Activated B cell treated with CpG ODN at 0.5 μM for 24 hours (primary cell): ENCODE measurements around the gene TSPAN8. TPM values are rescaled to one million over a fixed set of nuclear protein-coding genes. Genes with fewer than 3 reads are reported as not detected.

Source experiments
- ATAC-seq: fragments of 200-7000 bp; cut with Tn5 transposase; one replicate; pipeline ENCODE4 v1.10.0; 2021; ENCODE audit warnings: low read depth, mild to moderate bottlenecking, moderate library complexity
- CTCF ChIA-PET: fragments of 350-600 bp; sonication (Branson Sonifier 250); formaldehyde crosslinking; loops from one replicate; lab custom pipeline; 2021; ENCODE audit warnings: antibody characterized with exemption; lab: Charles Lee
- POLR2A ChIA-PET: fragments of 350-600 bp; sonication (Branson Sonifier 250); formaldehyde crosslinking; loops from one replicate; lab custom pipeline; 2021; ENCODE audit warnings: antibody characterized with exemption; lab: Charles Lee
- DNase-seq: peaks from one replicate; pipeline ENCODE4 v3.0.0; 2022
- H3K27ac Mint-ChIP-seq: one replicate; pipeline ENCODE4 v1.8.0; 2020; ENCODE audit warnings: mixed read lengths
- H3K27me3 Mint-ChIP-seq: one replicate; pipeline ENCODE4 v1.8.0; 2021; ENCODE audit warnings: mixed read lengths
- H3K36me3 Mint-ChIP-seq: one replicate; pipeline ENCODE4 v1.8.0; 2021; ENCODE audit warnings: low read depth, mixed read lengths
- H3K4me1 Mint-ChIP-seq: one replicate; pipeline ENCODE4 v1.8.0; 2021; ENCODE audit warnings: mixed read lengths
- H3K4me3 Mint-ChIP-seq: one replicate; pipeline ENCODE4 v1.8.0; 2020; ENCODE audit warnings: mild to moderate bottlenecking, mixed read lengths
- H3K9me3 Mint-ChIP-seq: one replicate; pipeline ENCODE4 v1.8.0; 2020; ENCODE audit warnings: mixed read lengths
- CTCF ChIP-seq: fragments of 200-600 bp; IDR thresholded peaks from one replicate; pipeline ENCODE4 v1.8.0; 2022; ENCODE audit warnings: antibody characterized with exemption, mild to moderate bottlenecking
- intact Hi-C: fragments of 100-400 bp; cut with micrococcal nuclease; formaldehyde crosslinking; loops from one replicate; pipeline ENCODE4 v1.15.1; 2024
- total RNA-seq: library from RNA; stranded (reverse); gene quantifications from 2 replicates; pipeline ENCODE4 v1.2.3, GENCODE V29; 2022

The TSPAN8 gene
- total RNA-seq, 1 donor from 2014 or later = not detected

- Mint-ChIP-seq H3K27ac (no peak overlapping the region), H3K36me3 (no peaks in the 10 kb centered on the region), H3K4me1 (no peaks in the 10 kb centered on the region), H3K27me3 (no peaks in the 10 kb centered on the region), H3K4me3 (no peak overlapping the region), H3K9me3 (no peaks in the 10 kb centered on the region)
- ATAC-seq (no peak), DNase-seq (no peak)
- no peak for TF ChIP-seq CTCF
- intact Hi-C loops = no loop called here
- ChIA-PET POLR2A (no interaction called here), CTCF (no interaction called here)
Measured at GRCh38 chr12:71138011-71138410, 19.8 kb downstream of the TSPAN8 start.

- Mint-ChIP-seq H3K4me1 (no peaks in the 10 kb centered on the region), H3K9me3 (no peaks in the 10 kb centered on the region), H3K27ac (no peak overlapping the region), H3K4me3 (no peak overlapping the region), H3K36me3 (no peaks in the 10 kb centered on the region), H3K27me3 (no peaks in the 10 kb centered on the region)
- DNase-seq (no peak), ATAC-seq (no peak)
- ChIA-PET CTCF (no interaction called here), POLR2A (no interaction called here)
- intact Hi-C loops = no loop called here
- no peak for TF ChIP-seq CTCF
Measured at GRCh38 chr12:71135812-71136176, 22.0 kb downstream of the TSPAN8 start.

- Mint-ChIP-seq H3K4me3 (no peak overlapping the region), H3K9me3 (no peaks in the 10 kb centered on the region), H3K27me3 (no peaks in the 10 kb centered on the region), H3K36me3 (no peaks in the 10 kb centered on the region), H3K27ac (no peak overlapping the region), H3K4me1 (no peaks in the 10 kb centered on the region)
- ATAC-seq = no peak
- DNase-seq = no peak
- ChIA-PET POLR2A (no interaction called here), CTCF (no interaction called here)
- intact Hi-C loops = no loop called here
- no peak for TF ChIP-seq CTCF
Measured at GRCh38 chr12:71135077-71135811, 22.6 kb downstream of the TSPAN8 start.

GRCh38 chr12:71134405-71134804 is 23.4 kb downstream of the TSPAN8 start:
- intact Hi-C loops = no loop called here
- Mint-ChIP-seq H3K4me1 (no peaks in the 10 kb centered on the region), H3K4me3 (no peak overlapping the region), H3K27me3 (no peaks in the 10 kb centered on the region), H3K9me3 (no peaks in the 10 kb centered on the region), H3K27ac (no peak overlapping the region), H3K36me3 (no peaks in the 10 kb centered on the region)
- POLR2A ChIA-PET = no interaction called here
- ATAC-seq (no peak), DNase-seq (no peak)
- TF ChIP-seq CTCF = no peak
- CTCF ChIA-PET = no interaction called here

- H3K27ac Mint-ChIP-seq = no peak overlapping the region
- H3K9me3 Mint-ChIP-seq = no peaks in the 10 kb centered on the region
- no peak overlapping the region for H3K4me3 Mint-ChIP-seq
- intact Hi-C loops = no loop called here
- ChIA-PET CTCF (no interaction called here), POLR2A (no interaction called here)
- ATAC-seq (no peak), DNase-seq (no peak)
- H3K4me1 Mint-ChIP-seq = no peaks in the 10 kb centered on the region
- no peaks in the 10 kb centered on the region for H3K36me3 Mint-ChIP-seq
- H3K27me3 Mint-ChIP-seq = no peaks in the 10 kb centered on the region
- no peak for TF ChIP-seq CTCF
Measured at GRCh38 chr12:71130521-71131069, 27.2 kb downstream of the TSPAN8 start.
